Measurements from ENCODE around the gene NGB.

The NGB gene

DNA sequence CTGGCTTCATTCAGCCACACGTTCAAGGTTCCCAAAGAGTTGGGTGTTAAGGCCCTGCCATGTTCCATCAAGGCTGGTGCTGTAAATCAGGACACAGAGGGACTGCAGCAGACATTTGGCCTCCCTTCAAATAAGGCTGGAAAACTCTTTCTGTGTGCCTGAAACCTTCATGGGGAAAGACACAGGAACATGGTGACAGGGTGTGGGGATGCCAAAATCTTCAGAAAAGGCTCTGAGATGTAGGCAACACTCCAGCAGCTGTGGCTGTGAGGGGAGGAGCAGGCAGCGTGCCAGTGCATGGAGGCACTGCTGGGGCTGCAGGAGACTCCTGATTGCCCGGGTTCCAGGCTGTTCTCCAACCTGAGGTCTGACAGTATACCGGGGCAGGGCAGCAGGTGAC, 34.7 kb upstream of the NGB start:
- H3K4me1 ChIP-seq: peaks cover 0 to 37% (median 25%) of the 10 kb centered on the region in 4 donors
- intact Hi-C loops (cut with DNase I; ENCODE audit: low total_unique reads): no loop called here
- TF ChIP-seq, protein P1, sequence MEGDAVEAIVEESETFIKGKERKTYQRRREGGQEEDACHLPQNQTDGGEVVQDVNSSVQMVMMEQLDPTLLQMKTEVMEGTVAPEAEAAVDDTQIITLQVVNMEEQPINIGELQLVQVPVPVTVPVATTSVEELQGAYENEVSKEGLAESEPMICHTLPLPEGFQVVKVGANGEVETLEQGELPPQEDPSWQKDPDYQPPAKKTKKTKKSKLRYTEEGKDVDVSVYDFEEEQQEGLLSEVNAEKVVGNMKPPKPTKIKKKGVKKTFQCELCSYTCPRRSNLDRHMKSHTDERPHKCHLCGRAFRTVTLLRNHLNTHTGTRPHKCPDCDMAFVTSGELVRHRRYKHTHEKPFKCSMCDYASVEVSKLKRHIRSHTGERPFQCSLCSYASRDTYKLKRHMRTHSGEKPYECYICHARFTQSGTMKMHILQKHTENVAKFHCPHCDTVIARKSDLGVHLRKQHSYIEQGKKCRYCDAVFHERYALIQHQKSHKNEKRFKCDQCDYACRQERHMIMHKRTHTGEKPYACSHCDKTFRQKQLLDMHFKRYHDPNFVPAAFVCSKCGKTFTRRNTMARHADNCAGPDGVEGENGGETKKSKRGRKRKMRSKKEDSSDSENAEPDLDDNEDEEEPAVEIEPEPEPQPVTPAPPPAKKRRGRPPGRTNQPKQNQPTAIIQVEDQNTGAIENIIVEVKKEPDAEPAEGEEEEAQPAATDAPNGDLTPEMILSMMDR (IDR thresholded peaks at IDR 0.05): no peak
- no peaks in the 10 kb centered on the region for H3K27me3 ChIP-seq
- no peaks in the 10 kb centered on the region for H3K9me3 ChIP-seq
- H3K4me3 ChIP-seq: no peak overlapping the region
- peak overlapping the region in 1 of 2 donors; percentile 47 for H3K27ac ChIP-seq
- peaks cover 0 to 38% (median 23%) of the 10 kb centered on the region in 3 donors for H3K36me3 ChIP-seq
- no peak for DNase-seq

DNA sequence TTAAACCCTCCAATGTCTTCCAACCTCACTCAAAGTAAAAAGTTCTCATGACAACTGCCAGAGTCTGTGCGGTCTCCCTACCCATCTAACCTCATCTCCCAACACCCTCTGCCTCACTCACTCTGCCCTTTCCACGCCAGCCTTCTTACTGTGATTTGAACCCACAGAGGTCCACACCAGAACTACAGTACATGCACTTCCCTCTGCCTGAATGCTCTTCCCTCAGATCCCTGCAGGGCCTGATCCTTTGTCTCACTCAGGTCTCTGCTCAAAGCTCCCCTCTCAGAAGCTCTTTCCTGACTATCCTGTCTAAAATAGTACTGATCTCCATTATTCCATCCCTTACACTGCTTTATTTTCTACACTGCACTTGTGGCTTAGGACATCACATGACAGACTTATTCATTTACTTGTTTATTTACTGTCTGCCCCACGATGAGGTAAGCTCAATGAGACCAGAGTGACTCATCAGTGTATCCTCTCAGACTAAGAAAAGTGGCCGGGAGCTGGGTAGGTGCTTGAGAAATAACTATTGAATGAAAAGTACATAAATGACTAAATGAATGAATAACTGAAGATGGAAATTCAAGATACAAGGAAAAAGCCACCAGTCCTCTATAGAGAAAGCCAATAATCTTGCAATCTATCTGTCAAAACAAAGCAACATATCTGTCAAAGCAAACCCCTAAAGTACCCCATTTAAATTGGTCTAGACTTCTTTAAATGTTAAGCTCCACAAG, 32.6 kb upstream of the NGB start:
- no peaks in the 10 kb centered on the region for H3K27me3 ChIP-seq
- no peak overlapping the region for H3K4me3 ChIP-seq
- peaks cover under 1 to 59% (median 23%) of the 10 kb centered on the region in 3 donors for H3K36me3 ChIP-seq
- H3K4me1 ChIP-seq: peaks cover 0 to 37% (median 25%) of the 10 kb centered on the region in 4 donors
- no peak overlapping the region for H3K27ac ChIP-seq
- no peaks in the 10 kb centered on the region for H3K9me3 ChIP-seq
- DNase-seq: peak in 1 of 2 donors; percentile 41
- TF ChIP-seq, protein P1 (IDR thresholded peaks at IDR 0.05): no peak
- intact Hi-C loops (cut with DNase I; ENCODE audit: low total_unique reads): no loop called here

DNA sequence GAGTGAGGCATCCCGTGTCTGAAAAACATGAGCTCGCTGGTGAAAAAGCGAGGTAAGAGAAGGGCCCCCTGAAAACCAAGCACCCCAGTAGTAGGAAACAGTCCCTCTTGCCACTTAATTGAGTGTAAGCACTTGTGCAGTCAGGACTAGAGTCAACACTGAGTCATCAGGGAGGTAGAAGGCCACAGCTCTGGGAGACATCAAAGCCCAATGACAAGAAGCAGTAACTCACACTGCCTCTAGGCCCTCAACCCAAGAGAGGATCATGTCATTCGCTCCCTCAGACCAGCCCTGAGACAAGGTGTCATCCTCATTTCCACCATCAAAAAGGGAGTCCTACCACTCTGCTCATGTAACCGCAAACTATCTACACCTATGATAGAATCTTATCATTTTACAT, 31.9 kb upstream of the NGB start:
- H3K27ac ChIP-seq: no peak overlapping the region
- no peaks in the 10 kb centered on the region for H3K9me3 ChIP-seq
- intact Hi-C loops (cut with DNase I; ENCODE audit: low total_unique reads): no loop called here
- DNase-seq: no peak
- H3K27me3 ChIP-seq: no peaks in the 10 kb centered on the region
- H3K4me3 ChIP-seq: no peak overlapping the region
- H3K4me1 ChIP-seq: peaks cover 0 to 36% (median 25%) of the 10 kb centered on the region in 4 donors
- TF ChIP-seq, protein P1 (IDR thresholded peaks at IDR 0.05): no peak
- peaks cover 6 to 66% (median 30%) of the 10 kb centered on the region in 3 donors for H3K36me3 ChIP-seq

DNA sequence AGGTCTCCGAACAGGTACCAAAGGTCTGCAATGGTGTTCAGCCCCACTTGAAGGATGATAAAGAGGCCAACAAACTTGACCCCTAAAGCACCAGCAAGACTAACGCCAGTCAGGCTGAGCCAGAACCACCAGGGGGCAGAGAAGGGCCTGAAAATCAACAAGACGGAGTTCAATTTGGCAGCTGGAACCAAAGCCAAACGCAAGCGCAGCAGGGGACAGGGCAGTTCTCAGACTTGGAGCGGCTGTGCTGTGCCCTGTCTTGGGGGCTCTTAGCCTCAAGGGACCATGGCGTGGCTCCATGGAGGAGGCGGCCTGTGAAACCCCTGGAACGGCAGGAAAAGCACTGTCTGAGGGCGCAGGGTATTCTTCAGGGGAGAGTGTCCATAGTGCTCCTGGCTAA, 30.1 kb upstream of the NGB start:
- Histone ChIP-seq H3K27me3 (no peaks in the 10 kb centered on the region), H3K4me1 (peaks cover 0 to 18% (median 9%) of the 10 kb centered on the region in 4 donors), H3K4me3 (no peak overlapping the region), H3K36me3 (peaks cover 18 to 84% (median 47%) of the 10 kb centered on the region in 3 donors), H3K9me3 (no peaks in the 10 kb centered on the region), H3K27ac (no peak overlapping the region)
- intact Hi-C loops (cut with DNase I; ENCODE audit: low total_unique reads): no loop called here
- TF ChIP-seq, protein P1 (IDR thresholded peaks at IDR 0.05): peak; percentile 63 to 64
- DNase-seq: peak; percentile 77 to 78

DNA sequence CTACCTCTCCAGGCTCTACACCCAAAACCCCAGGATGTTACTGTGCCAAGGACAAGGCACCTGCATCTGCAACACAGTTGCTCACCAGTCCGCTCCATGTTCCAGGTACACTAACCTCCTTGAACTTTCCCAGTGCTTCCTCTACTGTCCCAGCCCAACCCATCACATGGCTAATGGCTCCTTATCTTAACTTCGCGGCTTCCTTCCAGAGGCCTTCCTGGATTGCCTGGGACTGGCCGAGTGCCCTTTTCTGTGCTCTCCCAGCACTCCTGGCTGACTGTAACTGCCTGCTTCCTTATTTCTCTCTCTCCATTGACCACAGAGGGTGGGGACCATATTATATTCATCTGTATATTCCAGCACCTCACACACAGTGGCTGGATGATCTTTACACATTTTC, 28.8 kb upstream of the NGB start:
- TF ChIP-seq, protein P1 (IDR thresholded peaks at IDR 0.05): no peak
- no peak for DNase-seq
- no peak overlapping the region for H3K27ac ChIP-seq
- intact Hi-C loops (cut with DNase I; ENCODE audit: low total_unique reads): no loop called here
- no peak overlapping the region for H3K4me3 ChIP-seq
- H3K27me3 ChIP-seq: no peaks in the 10 kb centered on the region
- peaks cover 25 to 85% (median 47%) of the 10 kb centered on the region in 3 donors for H3K36me3 ChIP-seq
- H3K4me1 ChIP-seq: peaks cover 0 to 13% (median 6%) of the 10 kb centered on the region in 4 donors
- no peaks in the 10 kb centered on the region for H3K9me3 ChIP-seq

Data from tibial artery (tissue), 4 donors.